H9 (cell line): ENCODE data around the gene UPK3A. TPM values are rescaled to one million over a fixed set of nuclear protein-coding genes. Genes with fewer than 3 reads are reported as not detected.

ENCODE experiments used
- DNase-seq: peaks from one replicate; pipeline ENCODE4 v3.0.0-alpha.2; 2017
- H2AFZ ChIP-seq: one replicate; pipeline ENCODE4 v1.6.1; 2013; ENCODE audit warnings: mild to moderate bottlenecking, low read length, control low read depth, moderate library complexity
- H2AK5ac ChIP-seq: 2 replicates; pipeline ENCODE4 v1.6.1; 2013; ENCODE audit warnings: low read length, control low read depth, mixed read lengths; ENCODE audit not compliant: insufficient read length
- H2BK120ac ChIP-seq: one replicate; pipeline ENCODE4 v1.6.1; 2013; ENCODE audit warnings: low read depth, mild to moderate bottlenecking, low read length, control low read depth, inconsistent platforms; ENCODE audit not compliant: poor library complexity, severe bottlenecking
- H2BK12ac ChIP-seq: 2 replicates; pipeline ENCODE4 v1.6.1; 2013; ENCODE audit warnings: low read length, control low read depth, mixed read lengths, low read depth; ENCODE audit not compliant: insufficient read length
- H2BK15ac ChIP-seq: 2 replicates; pipeline ENCODE4 v1.6.1; 2013; ENCODE audit warnings: low read depth, low read length, control low read depth
- H2BK20ac ChIP-seq: one replicate; pipeline ENCODE4 v1.6.1; 2013; ENCODE audit warnings: low read depth, mild to moderate bottlenecking, low read length, control low read depth, inconsistent platforms; ENCODE audit not compliant: poor library complexity, severe bottlenecking
- H2BK5ac ChIP-seq: 2 replicates; pipeline ENCODE4 v1.6.1; 2013; ENCODE audit warnings: low read length, control low read depth, mixed read lengths; ENCODE audit not compliant: insufficient read length
- H3K14ac ChIP-seq: 2 replicates; pipeline ENCODE4 v1.6.1; 2013; ENCODE audit warnings: low read length, control low read depth; ENCODE audit not compliant: insufficient read depth
- H3K18ac ChIP-seq: 2 replicates; pipeline ENCODE4 v1.6.1; 2013; ENCODE audit warnings: low read depth, mild to moderate bottlenecking, mixed read lengths, low read length, control low read depth; ENCODE audit not compliant: insufficient read length
- H3K23ac ChIP-seq: 2 replicates; pipeline ENCODE4 v1.6.1; 2013; ENCODE audit warnings: low read length, control low read depth, mixed read lengths, low read depth; ENCODE audit not compliant: insufficient read length
- H3K23me2 ChIP-seq: 2 replicates; pipeline ENCODE4 v1.6.1; 2013; ENCODE audit warnings: low read depth, mild to moderate bottlenecking, mixed read lengths, low read length, control low read depth; ENCODE audit not compliant: insufficient read length, poor library complexity, severe bottlenecking
- H3K27ac ChIP-seq: 2 replicates; pipeline ENCODE4 v1.5.1; 2013; ENCODE audit warnings: low read length, control low read depth, mixed read lengths, low read depth; ENCODE audit not compliant: insufficient read length
- H3K27me3 ChIP-seq: 2 replicates; pipeline ENCODE4 v1.6.1; 2013; ENCODE audit warnings: low read length, control low read depth, inconsistent platforms; ENCODE audit not compliant: insufficient read depth
- H3K4ac ChIP-seq: 2 replicates; pipeline ENCODE4 v1.6.1; 2013; ENCODE audit warnings: low read depth, mild to moderate bottlenecking, control low read depth, inconsistent platforms, low read length, moderate library complexity
- H3K4me1 ChIP-seq: 2 replicates; pipeline ENCODE4 v1.6.1; 2013; ENCODE audit warnings: low read length, control low read depth, inconsistent platforms; ENCODE audit not compliant: insufficient read depth
- H3K4me2 ChIP-seq: 2 replicates; pipeline ENCODE4 v1.6.1; 2013; ENCODE audit warnings: low read length, control low read depth, mixed read lengths; ENCODE audit not compliant: insufficient read length, insufficient read depth
- H3K56ac ChIP-seq: 2 replicates; pipeline ENCODE4 v1.6.1; 2013; ENCODE audit warnings: low read depth, mild to moderate bottlenecking, mixed read lengths, low read length, control low read depth; ENCODE audit not compliant: insufficient read length
- H3K79me1 ChIP-seq: 2 replicates; pipeline ENCODE4 v1.6.1; 2013; ENCODE audit warnings: low read depth, mild to moderate bottlenecking, moderate library complexity, low read length, control low read depth, inconsistent platforms; ENCODE audit not compliant: insufficient read depth, poor library complexity, severe bottlenecking
- H3K79me2 ChIP-seq: 2 replicates; pipeline ENCODE4 v1.6.1; 2013; ENCODE audit warnings: low read length, control low read depth, inconsistent platforms; ENCODE audit not compliant: insufficient read depth
- H3K9ac ChIP-seq: 2 replicates; pipeline ENCODE4 v1.6.1; 2013; ENCODE audit warnings: low read length, control low read depth, mixed read lengths; ENCODE audit not compliant: insufficient read length; ENCODE audit errors: extremely low read depth
- H3K9me3 ChIP-seq: one replicate; pipeline ENCODE4 v1.6.1; 2013; ENCODE audit warnings: low read depth, low read length, inconsistent platforms; ENCODE audit not compliant: control insufficient read depth
- H3T11ph ChIP-seq: one replicate; pipeline ENCODE4 v1.6.1; 2013; ENCODE audit warnings: mild to moderate bottlenecking, low read length, control low read depth, inconsistent platforms
- H4K20me1 ChIP-seq: one replicate; pipeline ENCODE4 v1.6.1; 2013; ENCODE audit not compliant: control insufficient read depth, insufficient read length, insufficient read depth
- H4K5ac ChIP-seq: 2 replicates; pipeline ENCODE4 v1.6.1; 2013; ENCODE audit warnings: low read depth, mild to moderate bottlenecking, mixed read lengths, low read length, control low read depth; ENCODE audit not compliant: insufficient read length
- H4K8ac ChIP-seq: replicated peaks from 2 replicates; pipeline ENCODE4 v1.6.1; 2013; ENCODE audit warnings: low read length, control low read depth, mixed read lengths, low read depth; ENCODE audit not compliant: insufficient read length
- H4K91ac ChIP-seq: 2 replicates; pipeline ENCODE4 v1.6.1; 2013; ENCODE audit warnings: low read depth, mild to moderate bottlenecking, moderate library complexity, mixed read lengths, low read length, control low read depth; ENCODE audit not compliant: insufficient read length
- H3K27ac Mint-ChIP-seq, 3 experiments: 2 replicates in 2 of 3; 3 replicates in 1 of 3; pipeline ENCODE4 v1.8.0; 2020 to 2021; ENCODE audit warnings: mixed read lengths in 3 of 3, mild to moderate bottlenecking in 1 of 3, moderate library complexity in 1 of 3
- H3K27me3 Mint-ChIP-seq: 2 replicates; pipeline ENCODE4 v1.8.0; 2021; ENCODE audit warnings: low read depth, mild to moderate bottlenecking, moderate library complexity, mixed read lengths
- H3K36me3 Mint-ChIP-seq, 3 experiments: 2 replicates in 2 of 3; 3 replicates in 1 of 3; pipeline ENCODE4 v1.8.0; 2020 to 2021; ENCODE audit warnings: low read depth in 3 of 3, mixed read lengths in 3 of 3; ENCODE audit not compliant: insufficient read depth in 1 of 3
- H3K4me1 Mint-ChIP-seq, 2 experiments: 2 replicates each; pipeline ENCODE4 v1.8.0; 2020; ENCODE audit warnings: mixed read lengths in 2 of 2
- H3K4me3 Mint-ChIP-seq, 2 experiments: 2 replicates in 1 of 2; 3 replicates in 1 of 2; pipeline ENCODE4 v1.8.0; 2020 to 2021; ENCODE audit warnings: mild to moderate bottlenecking in 2 of 2, mixed read lengths in 2 of 2, moderate library complexity in 1 of 2
- H3K9me3 Mint-ChIP-seq, 2 experiments: 2 replicates in 1 of 2; 3 replicates in 1 of 2; pipeline ENCODE4 v1.8.0; 2020; ENCODE audit warnings: mild to moderate bottlenecking in 2 of 2, mixed read lengths in 2 of 2, moderate library complexity in 1 of 2
- WGBS: extraction: QIAGEN DNeasy Blood & Tissue Kit; methylation state at CpG from one replicate; pipeline ENCODE4 v1.1.7; 2013; ENCODE audit warnings: missing lambda C conversion rate, low lambda C conversion rate, mixed read lengths; ENCODE audit not compliant: insufficient read length; ENCODE audit errors: extremely low coverage; 5-methylcytosine and 5-hydroxymethylcytosine counted together
- total RNA-seq: library from RNA; stranded (reverse); gene quantifications from 2 replicates; pipeline ENCODE4 v1.2.1, GENCODE V29; 2021
- TF ChIP-seq, protein P1 (sequence below): fragments of 200-600 bp; sonication (generic); conservative IDR thresholded peaks from 3 replicates; pipeline ENCODE4 v1.8.0; 2021; ENCODE audit warnings: antibody characterized with exemption, mild to moderate bottlenecking

UPK3A gene
- total RNA-seq, 1 experiment from 2014 or later = not detected

DNA sequence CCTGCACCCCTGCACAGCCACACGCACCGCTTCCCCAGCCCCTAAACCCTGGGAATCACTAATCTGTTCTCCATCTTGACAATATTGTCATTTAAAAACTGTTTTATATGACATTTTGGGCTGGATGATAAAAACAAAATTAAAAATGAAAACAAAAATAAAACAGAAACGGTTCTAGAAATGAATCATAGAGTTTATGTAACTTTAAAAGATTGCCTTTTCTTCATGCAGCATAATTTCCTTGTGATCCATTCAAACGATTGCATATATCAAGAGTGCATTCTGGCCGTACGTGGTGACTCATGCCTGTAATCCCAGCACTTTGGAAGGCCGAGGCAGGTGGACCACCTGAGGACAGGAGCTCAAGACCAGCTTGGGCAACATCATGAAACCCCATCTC, 18.4 kb downstream of the UPK3A start:
- Histone ChIP-seq H4K8ac (no peak overlapping the region), H2AK5ac (no peak overlapping the region), H3K23ac (no peak overlapping the region), H3K9ac (no peak overlapping the region), H2BK20ac (no peak overlapping the region), H3K9me3 (no peaks in the 10 kb centered on the region), H3T11ph (no peak overlapping the region), H3K27me3 (no peaks in the 10 kb centered on the region), H3K56ac (no peak overlapping the region), H2BK15ac (no peak overlapping the region), H3K4me2 (no peak overlapping the region), H2BK12ac (no peak overlapping the region), H4K5ac (no peak overlapping the region), H3K4ac (no peak overlapping the region), H2BK120ac (no peak overlapping the region), H3K4me1 (no peaks in the 10 kb centered on the region; the same call in 1 of the 2 replicates), H4K91ac (no peak overlapping the region), H4K20me1 (no peaks in the 10 kb centered on the region), H3K79me1 (no peaks in the 10 kb centered on the region), H2BK5ac (no peak overlapping the region), H3K18ac (no peak overlapping the region), H3K14ac (no peak overlapping the region), H3K79me2 (no peaks in the 10 kb centered on the region), H3K23me2 (no peaks in the 10 kb centered on the region), H2AFZ (no peak overlapping the region), H3K27ac (no peak overlapping the region)
- TF ChIP-seq, protein P1, sequence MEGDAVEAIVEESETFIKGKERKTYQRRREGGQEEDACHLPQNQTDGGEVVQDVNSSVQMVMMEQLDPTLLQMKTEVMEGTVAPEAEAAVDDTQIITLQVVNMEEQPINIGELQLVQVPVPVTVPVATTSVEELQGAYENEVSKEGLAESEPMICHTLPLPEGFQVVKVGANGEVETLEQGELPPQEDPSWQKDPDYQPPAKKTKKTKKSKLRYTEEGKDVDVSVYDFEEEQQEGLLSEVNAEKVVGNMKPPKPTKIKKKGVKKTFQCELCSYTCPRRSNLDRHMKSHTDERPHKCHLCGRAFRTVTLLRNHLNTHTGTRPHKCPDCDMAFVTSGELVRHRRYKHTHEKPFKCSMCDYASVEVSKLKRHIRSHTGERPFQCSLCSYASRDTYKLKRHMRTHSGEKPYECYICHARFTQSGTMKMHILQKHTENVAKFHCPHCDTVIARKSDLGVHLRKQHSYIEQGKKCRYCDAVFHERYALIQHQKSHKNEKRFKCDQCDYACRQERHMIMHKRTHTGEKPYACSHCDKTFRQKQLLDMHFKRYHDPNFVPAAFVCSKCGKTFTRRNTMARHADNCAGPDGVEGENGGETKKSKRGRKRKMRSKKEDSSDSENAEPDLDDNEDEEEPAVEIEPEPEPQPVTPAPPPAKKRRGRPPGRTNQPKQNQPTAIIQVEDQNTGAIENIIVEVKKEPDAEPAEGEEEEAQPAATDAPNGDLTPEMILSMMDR = no peak
- H3K27me3 Mint-ChIP-seq = peaks cover 4% of the 10 kb centered on the region
- no peak overlapping the region for H3K27ac Mint-ChIP-seq
- no peak for DNase-seq
- no peak overlapping the region for H3K4me3 Mint-ChIP-seq
- no peaks in the 10 kb centered on the region for H3K9me3 Mint-ChIP-seq
- WGBS = no CpG with 5 or more reads among the region's 7 CpGs
- no peaks in the 10 kb centered on the region; a peak in 1 of 7 replicates for H3K36me3 Mint-ChIP-seq
- H3K4me1 Mint-ChIP-seq = peaks cover 14% of the 10 kb centered on the region in 2 experiments
